Measurements from ENCODE around the gene PEAK1.

DNA sequence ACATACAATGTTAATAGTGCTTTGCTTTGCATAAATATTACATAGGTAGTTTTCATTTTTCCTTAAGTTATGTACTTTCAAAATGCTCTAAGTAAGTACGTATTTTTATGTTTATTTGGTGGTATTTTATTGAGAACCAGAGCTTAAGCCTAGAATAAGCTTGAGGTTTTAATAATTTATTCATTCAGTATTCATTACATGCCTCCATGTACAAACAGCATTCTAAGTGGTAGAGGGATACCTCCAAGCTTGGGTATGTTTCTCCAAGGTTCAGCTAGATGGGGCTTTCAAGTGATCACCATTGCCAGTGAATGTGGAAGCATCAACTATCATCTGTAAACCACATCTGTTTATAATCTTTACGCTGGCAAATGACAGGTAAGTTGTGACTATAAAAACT lies 52.3 kb downstream of the PEAK1 start:
- TF ChIP-seq, protein P1, sequence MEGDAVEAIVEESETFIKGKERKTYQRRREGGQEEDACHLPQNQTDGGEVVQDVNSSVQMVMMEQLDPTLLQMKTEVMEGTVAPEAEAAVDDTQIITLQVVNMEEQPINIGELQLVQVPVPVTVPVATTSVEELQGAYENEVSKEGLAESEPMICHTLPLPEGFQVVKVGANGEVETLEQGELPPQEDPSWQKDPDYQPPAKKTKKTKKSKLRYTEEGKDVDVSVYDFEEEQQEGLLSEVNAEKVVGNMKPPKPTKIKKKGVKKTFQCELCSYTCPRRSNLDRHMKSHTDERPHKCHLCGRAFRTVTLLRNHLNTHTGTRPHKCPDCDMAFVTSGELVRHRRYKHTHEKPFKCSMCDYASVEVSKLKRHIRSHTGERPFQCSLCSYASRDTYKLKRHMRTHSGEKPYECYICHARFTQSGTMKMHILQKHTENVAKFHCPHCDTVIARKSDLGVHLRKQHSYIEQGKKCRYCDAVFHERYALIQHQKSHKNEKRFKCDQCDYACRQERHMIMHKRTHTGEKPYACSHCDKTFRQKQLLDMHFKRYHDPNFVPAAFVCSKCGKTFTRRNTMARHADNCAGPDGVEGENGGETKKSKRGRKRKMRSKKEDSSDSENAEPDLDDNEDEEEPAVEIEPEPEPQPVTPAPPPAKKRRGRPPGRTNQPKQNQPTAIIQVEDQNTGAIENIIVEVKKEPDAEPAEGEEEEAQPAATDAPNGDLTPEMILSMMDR (IDR thresholded peaks at IDR 0.05), result no peak
- TF ChIP-seq EP300 (IDR thresholded peaks at IDR 0.05), result no peak
